Stimulated activated CD4-positive, alpha-beta T cell treated with anti-CD3 and anti-CD28 coated beads, Interleukin-15, amount 100 ng/mL, for 1 hour (primary cell): ENCODE measurements around the gene GRK1.

Experiments used
- DNase-seq, 2 donors: peaks; one replicate each; pipeline ENCODE4 v3.0.0-alpha.2; 2020; ENCODE audit warnings: low read depth in 1 of 2, low spot score in 1 of 2

The GRK1 gene

DNA sequence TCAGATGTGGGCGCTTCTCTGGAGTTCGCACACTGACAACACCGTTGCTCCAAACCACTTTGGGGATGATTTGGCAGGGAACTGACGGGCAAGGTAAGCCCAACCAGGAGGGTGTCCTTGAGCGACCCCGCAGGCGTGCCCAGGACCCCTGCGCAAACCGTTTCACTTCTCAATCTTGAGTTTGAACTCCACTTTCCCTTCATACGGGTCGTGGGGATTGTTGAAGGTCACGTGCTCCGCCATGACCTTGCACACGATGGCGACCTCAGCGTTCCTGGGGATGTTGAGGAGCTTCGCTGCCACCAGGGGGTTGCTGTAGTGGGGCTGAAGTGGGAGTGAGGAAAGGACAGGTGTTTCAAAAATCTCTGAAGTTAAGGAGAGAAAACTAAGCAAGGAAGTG is 17.8 kb upstream of the GRK1 start:
- no peak for DNase-seq

DNA sequence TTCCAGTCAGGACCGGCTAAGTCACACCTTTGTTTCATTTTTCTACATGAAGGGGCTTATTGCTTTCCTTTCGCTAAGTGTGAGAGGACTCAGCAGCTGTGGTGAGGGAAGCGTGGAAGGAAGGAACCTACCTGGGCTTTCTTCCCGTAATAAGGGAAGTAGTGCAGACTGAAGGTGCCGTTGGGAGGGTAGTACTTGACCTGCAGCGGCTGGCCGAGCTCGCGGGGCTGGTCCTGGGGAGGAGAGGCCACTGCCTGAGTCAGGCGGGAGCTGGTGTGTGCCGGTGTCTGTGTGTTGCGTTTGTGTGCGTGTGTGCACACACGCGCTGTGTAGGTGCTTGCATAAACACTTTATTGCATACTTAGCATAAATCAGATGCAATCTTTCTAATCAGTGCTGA is 16.7 kb upstream of the GRK1 start:
- DNase-seq: no peak

DNA sequence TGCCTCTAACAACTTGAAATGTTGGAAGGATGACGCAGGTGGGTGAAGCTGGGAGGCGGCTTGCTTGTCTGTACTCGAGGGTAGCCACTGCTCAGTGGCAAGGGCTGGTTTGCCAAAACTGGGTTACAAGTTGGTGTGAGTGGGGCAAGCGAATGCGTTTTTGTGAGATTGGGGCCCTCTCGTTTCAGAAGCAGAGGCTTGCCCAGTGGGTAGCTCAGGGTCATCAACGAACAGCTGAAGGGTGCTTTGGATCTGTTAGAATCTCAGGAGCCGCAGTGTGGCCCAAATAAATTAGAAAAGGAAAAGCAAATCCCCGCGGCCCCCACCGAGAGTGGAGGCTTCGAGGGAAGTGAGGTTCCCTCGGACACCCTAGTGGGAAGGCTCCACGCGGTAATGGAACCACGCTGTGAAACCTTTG is 16.3 kb upstream of the GRK1 start:
- DNase-seq: no peak

DNA sequence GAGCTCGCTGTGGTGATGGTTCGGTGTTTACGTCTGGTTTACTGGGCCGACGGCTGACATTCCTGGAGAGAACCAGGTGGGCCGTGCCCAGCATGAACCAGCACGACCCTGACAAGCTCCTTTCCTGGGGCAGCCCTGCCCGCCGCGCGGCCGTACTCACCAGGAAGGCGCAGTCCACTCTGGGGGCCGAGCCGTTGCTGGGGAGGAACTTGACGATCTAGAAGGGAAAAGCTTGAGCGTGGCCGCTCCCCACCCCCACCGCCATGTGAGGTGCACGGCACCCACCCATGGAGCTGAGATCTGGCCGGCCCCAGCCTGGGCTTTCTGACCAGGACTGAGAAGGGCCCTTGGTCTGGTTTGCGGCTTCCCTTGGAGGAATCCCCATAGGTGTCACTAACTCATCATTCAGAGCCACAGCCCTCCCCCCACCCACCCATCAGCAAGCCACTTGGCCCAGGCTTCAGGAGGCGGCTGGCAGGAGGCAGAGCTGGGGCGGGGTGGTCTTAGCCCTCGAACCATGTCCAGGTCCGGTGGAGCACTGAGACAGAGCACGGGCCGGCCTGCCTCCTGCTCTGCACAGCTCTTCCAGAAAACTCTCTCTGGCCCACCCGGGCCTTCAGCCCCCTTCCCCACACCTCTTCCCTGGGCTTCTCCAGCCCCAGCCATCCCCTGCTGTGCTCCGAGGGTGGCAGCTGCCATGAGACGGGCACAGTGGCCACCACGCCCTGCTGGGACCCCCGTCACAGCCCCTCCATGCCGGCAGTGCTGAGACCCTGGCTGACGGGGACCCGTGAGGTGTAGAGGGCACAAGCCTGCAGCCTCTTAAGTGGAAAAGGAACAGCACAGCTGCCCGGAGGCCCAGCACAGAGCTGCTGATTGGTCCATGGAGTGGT is 15.3 kb upstream of the GRK1 start:
- DNase-seq: no peak

DNA sequence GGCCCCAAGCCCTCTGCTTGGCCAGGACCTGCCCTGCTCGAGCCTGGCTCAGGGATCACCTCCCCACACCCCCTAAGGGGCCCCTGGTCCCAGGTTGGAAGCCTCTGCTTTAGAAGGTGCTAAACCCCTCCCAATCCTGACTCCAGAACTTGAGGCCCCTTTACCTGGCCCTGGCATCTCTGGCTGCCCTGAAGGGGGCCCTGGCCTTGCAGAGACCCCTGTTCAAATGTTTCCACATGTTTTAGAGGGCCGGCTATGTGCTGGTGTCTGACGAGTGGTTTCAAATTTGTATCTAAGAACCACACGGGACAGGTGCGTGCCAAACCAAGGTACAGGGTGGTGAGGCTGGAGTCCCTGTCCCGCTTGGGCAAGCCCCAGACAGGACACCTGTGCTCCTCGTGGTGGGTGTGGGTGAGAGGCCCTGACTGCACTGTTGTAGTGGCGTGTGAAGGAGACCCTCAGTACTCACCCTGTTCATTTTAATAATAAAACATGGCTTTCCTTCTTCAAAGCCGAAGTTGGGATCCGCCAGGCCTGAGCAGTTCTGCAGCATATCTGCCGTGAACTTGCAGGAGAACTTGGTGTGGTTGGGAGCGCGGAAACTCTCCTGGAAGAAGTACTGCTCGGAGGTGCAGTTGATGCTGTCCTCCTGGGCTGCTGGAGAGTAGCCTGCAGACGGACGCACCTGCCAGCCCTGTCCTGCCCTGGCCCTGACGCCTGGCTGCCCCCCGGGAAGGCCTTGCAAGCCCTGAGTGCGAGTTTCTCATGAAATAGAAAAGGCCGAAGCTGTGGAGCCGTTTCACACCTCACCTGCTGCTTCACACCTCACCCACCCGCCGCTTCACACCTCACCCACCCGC is 14.4 kb upstream of the GRK1 start:
- no peak for DNase-seq

DNA sequence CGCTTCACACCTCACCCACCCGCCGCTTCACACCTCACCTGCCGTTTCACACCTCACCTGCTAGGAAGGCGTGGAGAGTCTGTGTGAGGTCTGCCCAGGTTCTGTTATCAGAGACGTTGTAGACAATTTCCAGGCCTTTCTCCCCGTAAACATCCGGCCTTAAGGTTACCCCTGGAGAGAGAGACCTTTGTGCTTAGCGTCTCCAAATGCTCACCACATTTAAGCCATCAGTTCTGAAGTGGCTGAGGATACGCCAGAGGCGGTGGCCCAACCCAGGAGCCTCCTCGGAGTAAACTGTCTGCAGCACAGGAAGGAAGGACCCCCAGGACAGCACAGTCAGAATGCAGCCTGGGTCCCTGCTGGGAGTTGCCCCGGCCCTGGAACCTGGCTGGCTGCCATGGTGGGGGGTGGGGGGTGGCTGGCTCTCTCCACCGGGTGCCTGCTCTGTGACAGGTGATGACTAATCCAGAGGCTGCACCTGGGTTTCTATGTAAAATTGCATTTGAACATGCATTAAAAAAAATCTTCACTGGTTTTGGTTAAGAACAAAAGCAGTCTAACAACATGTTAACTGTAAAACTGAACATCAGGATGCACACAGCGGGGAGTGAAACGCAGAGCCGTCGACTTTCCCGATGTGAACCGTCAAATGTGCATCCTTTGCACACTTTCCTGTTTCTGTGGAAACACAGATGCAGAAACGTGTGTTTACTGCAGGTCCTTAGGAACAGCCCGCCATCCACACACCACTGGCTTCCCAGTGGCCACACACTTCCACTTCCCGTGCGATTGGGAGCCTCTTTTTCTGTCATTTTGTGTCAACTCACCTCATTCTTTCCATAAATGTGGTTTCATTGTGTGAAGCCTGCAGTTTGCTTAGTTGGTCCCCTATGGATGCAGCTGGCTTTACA is 13.5 kb upstream of the GRK1 start:
- DNase-seq: no peak

DNA sequence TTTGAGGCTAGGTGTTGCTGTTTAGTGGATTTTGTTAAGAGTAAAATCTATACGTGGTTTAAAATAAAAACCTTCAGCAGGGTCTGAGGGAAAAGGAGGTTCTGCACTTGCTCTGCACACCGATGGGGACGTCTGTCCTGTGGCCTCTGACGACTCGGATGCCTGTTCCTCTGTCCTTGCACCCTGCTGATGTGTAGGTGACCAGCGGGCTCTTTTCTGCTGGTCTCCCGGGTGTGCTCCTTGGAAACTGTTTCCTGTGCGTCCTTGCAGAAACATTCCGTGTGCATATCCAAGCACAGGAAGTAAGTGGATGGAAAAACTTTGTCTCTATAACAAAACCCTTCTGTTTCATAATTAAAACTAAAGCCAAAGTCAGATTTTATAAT is 12.9 kb upstream of the GRK1 start:
- DNase-seq: no peak

DNA sequence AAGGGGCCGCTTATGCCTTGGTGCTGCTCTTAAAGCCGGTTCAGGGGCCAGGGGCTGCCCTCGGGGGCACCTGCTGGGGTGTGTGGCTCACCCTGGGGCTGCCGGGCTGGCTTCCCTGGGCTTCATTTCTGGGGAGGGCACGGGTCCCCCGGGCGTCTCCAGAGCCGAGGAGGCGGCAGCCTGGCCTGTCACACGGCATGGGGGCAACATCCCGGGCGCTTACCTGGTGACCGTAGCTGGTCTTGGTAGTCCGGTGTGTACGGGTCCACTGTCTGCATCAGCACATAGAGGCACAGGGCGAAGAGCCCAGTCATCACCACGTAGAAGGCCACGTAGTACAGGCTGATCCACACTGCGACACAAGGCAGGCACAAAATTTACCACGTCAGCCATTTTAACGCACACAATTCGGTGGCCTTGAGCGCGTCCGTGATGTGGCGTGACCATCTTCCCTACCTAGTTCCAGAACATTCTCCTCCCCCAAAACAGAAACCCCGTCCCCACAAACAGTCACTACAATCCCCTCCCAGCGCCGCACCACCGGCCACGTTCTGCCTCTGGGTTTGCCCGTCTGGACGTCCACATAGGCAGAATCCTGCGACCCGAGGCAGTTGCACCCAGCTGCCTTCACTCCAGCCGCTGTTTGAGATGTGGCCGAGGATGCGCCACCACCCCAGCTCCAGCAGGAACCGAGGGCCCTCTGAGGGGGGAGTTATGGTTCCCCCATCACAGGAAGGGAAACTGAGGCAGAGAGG is 12.3 kb upstream of the GRK1 start:
- no peak for DNase-seq

DNA sequence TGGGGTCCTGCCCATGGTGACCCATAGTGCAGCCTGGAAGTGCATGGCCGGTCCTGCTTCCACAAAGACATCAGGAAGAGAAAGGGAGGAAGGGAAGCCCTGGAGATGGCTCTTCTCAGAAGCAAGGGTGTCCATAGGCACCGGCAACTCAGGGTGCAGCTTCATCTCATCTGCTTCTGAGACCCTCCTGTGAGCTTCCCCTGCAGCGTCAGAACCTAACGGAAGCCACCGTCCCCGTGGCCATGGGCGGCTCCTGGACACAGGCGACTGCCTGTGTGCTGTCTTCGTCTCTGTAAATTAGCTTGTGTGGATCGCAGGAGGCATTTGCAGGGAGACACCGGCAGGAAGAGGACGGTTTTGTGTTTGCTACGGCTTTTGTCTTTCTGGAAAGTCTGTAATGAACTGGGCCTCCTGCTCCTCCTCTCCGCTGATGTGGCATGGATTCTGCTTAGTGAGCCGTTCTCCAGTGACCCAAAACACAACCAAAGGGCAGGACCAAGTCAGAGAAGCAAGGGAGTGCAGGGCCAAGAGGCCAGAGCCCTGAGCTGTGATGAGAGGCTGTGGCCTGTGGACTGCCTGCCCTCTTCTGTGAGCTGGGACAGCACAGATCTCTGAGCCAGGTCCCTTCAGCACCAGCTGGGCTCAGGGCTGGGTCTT is 11.5 kb upstream of the GRK1 start:
- no peak for DNase-seq

DNA sequence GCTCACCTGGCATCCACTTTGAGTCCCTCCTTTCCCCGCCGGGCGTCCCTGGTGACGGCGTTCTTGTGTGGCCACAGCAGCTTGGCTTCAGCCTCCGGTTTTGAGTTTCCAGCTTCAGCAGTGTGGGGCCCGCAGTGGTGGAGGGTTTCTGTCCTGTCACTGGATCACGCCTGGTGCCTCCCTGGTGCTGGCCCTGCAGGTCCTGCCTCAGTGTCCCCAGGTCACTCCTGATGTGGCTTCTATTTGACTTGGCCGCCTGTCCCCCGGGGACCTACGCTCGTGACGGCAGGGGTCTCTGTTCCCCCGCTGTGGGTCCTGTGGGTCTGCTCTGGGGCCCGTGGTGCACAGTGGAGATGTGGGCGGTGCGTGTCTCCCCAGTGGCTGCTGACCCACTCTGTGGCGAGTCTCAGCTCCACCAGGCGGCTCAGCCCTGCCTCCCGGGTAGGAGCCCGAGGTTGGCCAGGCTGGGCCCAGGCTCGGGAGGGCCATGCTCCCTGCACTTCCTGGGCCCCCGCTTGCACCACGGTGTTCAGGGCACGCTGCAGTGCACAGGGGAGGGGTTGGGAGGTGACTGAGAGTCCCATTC is 10.9 kb upstream of the GRK1 start:
- DNase-seq: no peak

DNA sequence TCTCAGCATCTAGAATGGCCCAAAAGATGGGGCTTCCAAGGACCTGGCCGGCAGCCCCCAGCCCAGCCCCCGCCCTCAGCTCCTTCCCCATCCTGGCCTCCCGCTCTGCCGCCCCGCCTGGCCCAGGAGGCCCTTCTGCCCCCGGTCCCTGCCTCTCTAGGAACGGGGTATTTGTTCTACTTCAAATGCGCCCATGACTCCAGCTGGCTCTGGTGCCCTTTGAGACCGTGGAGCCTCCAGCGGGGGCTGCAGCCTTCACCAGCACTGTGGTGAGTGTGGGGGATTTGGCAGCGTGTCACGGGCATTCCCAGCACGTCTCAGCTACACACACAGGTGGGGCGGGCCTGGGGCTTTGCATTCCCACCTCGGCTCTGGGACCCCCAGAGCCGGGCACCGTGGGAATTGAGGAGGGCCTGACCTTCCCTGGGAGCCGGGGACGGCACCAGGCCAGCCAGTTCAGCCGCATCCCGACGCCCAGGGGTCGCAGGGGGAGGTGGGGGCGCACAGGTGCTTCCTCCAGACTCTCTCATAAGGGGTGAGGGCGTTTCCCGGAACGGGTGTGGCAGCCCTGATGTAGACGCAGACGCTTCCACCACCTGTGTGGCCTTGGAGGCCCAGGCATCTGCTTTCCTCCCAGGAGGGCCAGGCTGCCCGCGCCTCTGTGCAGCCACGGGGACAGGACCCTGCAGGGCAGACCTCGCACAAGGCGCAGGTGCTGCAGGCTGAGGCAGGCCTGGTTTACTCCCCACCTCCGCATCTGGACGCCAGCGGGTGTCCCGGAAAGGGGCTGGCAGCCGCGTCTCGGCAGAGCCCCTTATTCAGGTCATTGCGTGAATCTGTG is 10.0 kb upstream of the GRK1 start:
- DNase-seq: no peak

DNA sequence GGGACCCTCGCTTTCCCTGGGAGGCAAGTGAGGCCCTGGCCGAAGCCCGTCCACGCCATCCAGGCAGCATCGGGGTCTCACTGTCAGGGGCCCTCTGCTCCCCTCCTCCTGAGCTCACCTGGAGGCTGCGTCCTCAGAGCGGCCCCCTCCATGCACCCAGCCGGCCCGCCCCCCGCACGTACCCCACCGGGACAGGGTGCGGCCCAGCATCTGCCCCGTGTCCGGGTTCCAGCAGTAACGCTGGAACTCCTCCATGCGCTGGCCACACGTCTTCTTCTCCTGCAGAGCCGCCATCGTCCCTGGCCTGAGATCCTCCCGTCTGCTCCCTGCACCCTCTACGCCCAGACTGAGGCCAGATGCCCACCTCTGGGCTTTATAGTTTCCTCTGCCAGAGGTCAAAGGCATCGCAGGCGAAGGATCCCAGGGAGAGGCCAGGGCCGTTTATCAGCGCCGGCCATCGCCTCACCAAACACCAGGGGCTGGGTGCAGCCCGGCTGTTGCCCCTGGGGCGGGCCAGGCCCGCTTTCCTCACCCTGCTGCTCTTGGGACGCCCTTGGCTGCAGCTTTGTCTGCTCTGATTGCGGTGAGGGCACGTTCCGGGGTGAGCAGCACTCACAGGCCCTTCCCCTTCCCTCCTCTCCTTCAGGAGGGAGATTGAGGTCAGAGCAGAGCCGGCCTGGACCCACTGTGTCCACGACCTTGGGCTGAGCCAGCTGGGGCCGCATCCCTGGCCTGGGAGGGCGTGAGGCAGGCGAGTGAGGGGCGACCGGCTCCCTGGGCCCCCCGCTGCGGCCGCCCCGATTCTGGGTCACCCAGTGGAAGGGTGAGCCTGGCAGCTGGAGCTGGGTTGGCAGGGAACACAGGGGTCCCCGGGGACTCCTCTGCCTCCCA is 8.9 kb upstream of the GRK1 start, which contains the start of gene ATP4B:
TSS of gene ATP4B (minus strand) at position 348 of the 891 bp plus-strand sequence. CDS start at position 294, 54 bp downstream.
- no peak for DNase-seq

DNA sequence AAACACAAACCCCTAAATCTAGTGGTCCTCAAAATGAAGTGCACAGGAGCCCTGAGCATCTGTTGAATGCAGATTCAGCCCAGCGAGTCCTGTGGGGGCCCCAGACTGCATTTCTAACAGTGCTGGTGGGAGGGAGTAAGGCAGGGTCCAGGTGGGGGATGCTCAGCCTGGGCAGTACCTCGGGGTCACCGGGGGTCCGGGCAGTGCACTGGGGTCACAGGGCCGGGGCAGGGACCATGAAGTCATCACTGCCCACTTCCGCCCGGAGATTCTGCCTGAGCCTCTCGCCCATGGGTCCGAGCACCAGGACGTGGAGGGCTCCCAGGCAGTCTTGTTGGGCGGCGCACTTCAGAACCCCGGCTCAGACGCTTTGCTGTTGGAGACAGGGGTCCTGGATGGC is 8.2 kb upstream of the GRK1 start:
- no peak for DNase-seq

DNA sequence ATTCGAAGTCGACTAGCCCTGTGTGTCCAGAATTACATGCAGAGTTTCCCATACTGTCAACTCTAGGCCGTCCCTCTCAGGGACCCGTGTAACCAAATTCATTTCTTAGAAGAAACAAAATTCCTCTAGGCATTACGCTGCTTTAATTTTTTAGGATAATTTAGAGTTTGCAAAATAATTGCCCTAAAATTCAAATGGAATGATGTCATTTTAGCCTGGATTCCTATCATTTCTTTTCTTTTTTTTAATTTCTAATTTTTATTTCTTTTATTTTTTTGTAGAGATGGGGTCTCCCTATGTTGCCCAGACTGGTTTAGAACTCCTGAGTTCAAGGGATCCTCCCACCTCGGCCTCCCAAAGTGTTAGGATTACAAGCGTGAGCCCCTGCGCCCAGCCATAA is 7.7 kb upstream of the GRK1 start:
- no peak for DNase-seq

DNA sequence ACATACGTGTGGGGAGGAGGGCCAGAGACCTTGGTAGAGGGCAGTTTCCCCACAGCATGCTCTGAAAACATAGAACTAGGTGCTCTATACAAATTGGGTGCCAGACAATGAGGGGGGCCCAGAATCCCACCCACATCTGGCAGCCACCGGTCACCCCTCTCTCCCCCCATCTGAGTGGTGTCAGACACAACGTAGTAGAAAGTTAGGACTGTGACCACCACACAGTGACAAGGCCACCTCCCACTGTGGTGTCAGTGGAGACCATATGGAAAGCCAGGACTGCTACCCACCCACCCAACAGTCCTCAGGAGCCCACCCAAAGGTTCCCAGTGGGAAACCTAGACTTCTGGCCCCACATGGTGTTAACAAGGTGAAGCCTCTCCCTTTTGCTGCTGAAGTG is 7.0 kb upstream of the GRK1 start:
- no peak for DNase-seq

DNA sequence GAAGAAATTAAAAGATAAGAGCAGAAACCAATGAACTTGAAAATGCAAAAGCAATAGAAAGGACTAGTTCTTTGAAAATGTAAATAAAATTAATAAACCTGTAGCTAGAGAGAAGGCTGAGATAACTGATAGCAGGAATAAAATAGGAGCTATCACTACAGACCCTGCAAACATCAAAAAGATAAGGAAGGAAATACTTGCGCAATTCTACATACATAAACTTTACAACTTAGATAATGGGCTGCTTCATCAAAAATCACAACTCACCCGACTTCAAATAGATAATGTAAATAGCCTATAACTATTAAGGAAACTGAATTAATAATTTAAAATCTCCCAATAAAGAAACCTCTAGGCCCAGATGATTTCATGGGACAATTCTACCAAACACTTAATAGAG is 5.5 kb upstream of the GRK1 start:
- DNase-seq: no peak

DNA sequence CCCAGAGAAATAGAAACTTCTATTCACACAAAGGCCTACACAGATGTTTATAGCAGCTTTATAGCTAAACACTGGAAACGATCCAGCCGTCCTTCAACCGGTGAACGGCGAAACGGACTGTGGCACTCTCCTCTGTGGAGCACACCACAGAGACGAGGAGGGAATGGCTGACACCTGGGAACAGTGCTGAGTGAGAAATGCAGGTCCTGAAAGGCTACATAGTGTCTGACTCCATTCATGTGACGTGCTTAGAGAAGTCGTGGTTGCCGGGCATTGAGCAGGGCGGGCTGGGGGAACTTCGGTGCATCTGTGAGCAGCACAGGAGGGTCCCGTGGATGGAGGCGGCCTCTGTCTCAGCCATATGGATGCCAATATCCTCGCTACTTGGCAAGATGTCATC is 3.1 kb upstream of the GRK1 start:
- DNase-seq: no peak
